Measurements from ENCODE around the gene RPS2. TPM values are rescaled to one million over a fixed set of nuclear protein-coding genes. Genes with fewer than 3 reads are reported as not detected.

Gene RPS2
- total RNA-seq, 1 donor from 2014 or later = 2,286 TPM

- H3K27me3 Mint-ChIP-seq (ENCODE audit: unreplicated experiment) = no peaks in the 10 kb centered on the region
- no peak for DNase-seq (ENCODE audit: extremely low spot score, unreplicated experiment)
- peaks cover 36% of the 10 kb centered on the region for H3K4me1 Mint-ChIP-seq (ENCODE audit: unreplicated experiment)
- H3K4me3 Mint-ChIP-seq (ENCODE audit: unreplicated experiment) = no peak overlapping the region
- no peak for TF ChIP-seq CTCF (IDR thresholded peaks at IDR 0.05)
- H3K36me3 Mint-ChIP-seq (ENCODE audit: unreplicated experiment) = peaks cover 9% of the 10 kb centered on the region
- H3K27ac Mint-ChIP-seq (ENCODE audit: unreplicated experiment) = peak overlapping the region; percentile 31
- no peaks in the 10 kb centered on the region for H3K9me3 Mint-ChIP-seq (ENCODE audit: unreplicated experiment)
Observed at GRCh38 chr16:2004795-2005517, 40.3 kb upstream of the RPS2 start.

- H3K36me3 Mint-ChIP-seq (ENCODE audit: unreplicated experiment) = peaks cover 9% of the 10 kb centered on the region
- H3K27me3 Mint-ChIP-seq (ENCODE audit: unreplicated experiment) = no peaks in the 10 kb centered on the region
- H3K4me3 Mint-ChIP-seq (ENCODE audit: unreplicated experiment) = no peak overlapping the region
- H3K4me1 Mint-ChIP-seq (ENCODE audit: unreplicated experiment) = peaks cover 36% of the 10 kb centered on the region
- H3K9me3 Mint-ChIP-seq (ENCODE audit: unreplicated experiment) = no peaks in the 10 kb centered on the region
- H3K27ac Mint-ChIP-seq (ENCODE audit: unreplicated experiment) = no peak overlapping the region
- peak; percentile 96 for DNase-seq (ENCODE audit: extremely low spot score, unreplicated experiment)
- TF ChIP-seq CTCF (IDR thresholded peaks at IDR 0.05) = peak; percentile 97
Observed at GRCh38 chr16:2003827-2004641, 39.4 kb upstream of the RPS2 start.

GRCh38 chr16:2003231-2003826, 38.7 kb upstream of the RPS2 start:
- H3K27me3 Mint-ChIP-seq (ENCODE audit: unreplicated experiment) = no peaks in the 10 kb centered on the region
- H3K4me3 Mint-ChIP-seq (ENCODE audit: unreplicated experiment) = no peak overlapping the region
- peaks cover 31% of the 10 kb centered on the region for H3K4me1 Mint-ChIP-seq (ENCODE audit: unreplicated experiment)
- TF ChIP-seq CTCF (IDR thresholded peaks at IDR 0.05) = no peak
- H3K9me3 Mint-ChIP-seq (ENCODE audit: unreplicated experiment) = no peaks in the 10 kb centered on the region
- DNase-seq (ENCODE audit: extremely low spot score, unreplicated experiment) = no peak
- no peak overlapping the region for H3K27ac Mint-ChIP-seq (ENCODE audit: unreplicated experiment)
- H3K36me3 Mint-ChIP-seq (ENCODE audit: unreplicated experiment) = peaks cover 9% of the 10 kb centered on the region

- Mint-ChIP-seq H3K36me3 (ENCODE audit: unreplicated experiment) (peaks cover 12% of the 10 kb centered on the region), H3K4me3 (ENCODE audit: unreplicated experiment) (no peak overlapping the region), H3K27me3 (ENCODE audit: unreplicated experiment) (no peaks in the 10 kb centered on the region), H3K9me3 (ENCODE audit: unreplicated experiment) (no peaks in the 10 kb centered on the region), H3K4me1 (ENCODE audit: unreplicated experiment) (peaks cover 24% of the 10 kb centered on the region), H3K27ac (ENCODE audit: unreplicated experiment) (no peak overlapping the region)
- no peak for TF ChIP-seq CTCF (IDR thresholded peaks at IDR 0.05)
- DNase-seq (ENCODE audit: extremely low spot score, unreplicated experiment) = no peak
Observed at GRCh38 chr16:2002406-2003230, 38.0 kb upstream of the RPS2 start.
